Neuron (in vitro differentiated cells): ENCODE data around the gene KLF1.
"Not testable (repeated sequence)": the region's sequence is repeated elsewhere in the genome, so short reads cannot be mapped to it uniquely, and the experiment has no call there.

ENCODE experiments used
- H2AFZ ChIP-seq: one replicate; pipeline ENCODE4 v1.6.1; 2013; ENCODE audit warnings: low read depth, mild to moderate bottlenecking, inconsistent platforms, low read length, moderate library complexity
- H3K27me3 ChIP-seq: one replicate; pipeline ENCODE4 v1.6.1; 2013; ENCODE audit warnings: low read length; ENCODE audit not compliant: insufficient read depth
- H3K36me3 ChIP-seq: one replicate; pipeline ENCODE4 v1.6.1; 2013; ENCODE audit warnings: low read length; ENCODE audit not compliant: insufficient read depth
- H3K4me1 ChIP-seq: one replicate; pipeline ENCODE4 v1.6.1; 2013; ENCODE audit warnings: low read length; ENCODE audit not compliant: insufficient read depth
- H3K4me3 ChIP-seq: 2 replicates; pipeline ENCODE4 v1.5.1; 2013; ENCODE audit warnings: mild to moderate bottlenecking, low read length, moderate library complexity
- H3K9me3 ChIP-seq: one replicate; pipeline ENCODE4 v1.6.1; 2013; ENCODE audit warnings: low read length

The KLF1 gene

DNA sequence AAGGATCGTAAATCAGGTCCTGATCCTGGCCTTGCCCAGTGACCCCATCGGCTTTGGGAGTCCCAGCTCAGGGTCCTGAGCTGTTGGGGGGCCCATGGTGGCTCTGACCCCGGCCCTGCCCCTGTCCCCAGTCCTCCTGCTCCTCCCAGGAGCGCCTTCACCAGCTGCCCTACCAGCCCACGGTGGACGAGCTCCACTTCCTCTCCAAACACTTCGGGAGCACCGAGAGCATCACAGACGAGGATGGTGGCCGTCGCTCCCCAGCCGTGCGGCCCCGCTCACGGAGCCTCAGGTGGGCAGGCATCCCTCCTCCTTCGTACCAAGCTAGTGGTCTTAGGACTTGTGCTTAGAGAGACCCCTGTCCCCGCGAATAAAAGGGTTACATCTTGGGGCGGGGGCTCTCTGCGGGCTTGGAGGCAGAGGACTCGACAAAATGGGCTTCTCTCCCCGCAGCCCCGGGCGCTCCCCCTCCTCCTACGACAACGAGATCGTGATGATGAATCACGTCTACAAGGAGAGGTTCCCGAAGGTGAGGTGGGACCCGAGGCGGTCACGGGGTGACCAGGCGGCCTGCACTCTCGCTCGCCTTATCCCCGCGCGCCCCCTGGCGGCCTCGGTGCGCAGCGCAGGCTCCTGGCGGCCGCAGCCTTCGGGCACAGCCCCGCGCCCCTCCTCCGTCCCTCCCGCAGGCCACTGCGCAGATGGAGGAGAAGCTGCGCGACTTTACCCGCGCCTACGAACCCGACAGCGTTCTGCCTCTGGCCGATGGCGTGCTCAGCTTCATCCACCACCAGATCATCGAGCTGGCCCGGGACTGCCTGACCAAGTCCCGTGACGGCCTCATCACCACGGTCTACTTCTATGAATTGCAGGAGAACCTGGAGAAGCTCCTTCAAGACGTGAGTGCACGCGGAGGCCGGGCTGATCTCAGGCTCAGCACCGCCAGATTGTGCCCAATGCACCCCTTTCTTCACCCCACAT lies 39.6 kb downstream of the KLF1 start:
- peaks cover 14% of the 10 kb centered on the region for H3K36me3 ChIP-seq
- H3K27me3 ChIP-seq = no peaks in the 10 kb centered on the region
- no peaks in the 10 kb centered on the region for H3K4me1 ChIP-seq
- no peak overlapping the region for H2AFZ ChIP-seq
- no peaks in the 10 kb centered on the region for H3K9me3 ChIP-seq
- no peak overlapping the region for H3K4me3 ChIP-seq

DNA sequence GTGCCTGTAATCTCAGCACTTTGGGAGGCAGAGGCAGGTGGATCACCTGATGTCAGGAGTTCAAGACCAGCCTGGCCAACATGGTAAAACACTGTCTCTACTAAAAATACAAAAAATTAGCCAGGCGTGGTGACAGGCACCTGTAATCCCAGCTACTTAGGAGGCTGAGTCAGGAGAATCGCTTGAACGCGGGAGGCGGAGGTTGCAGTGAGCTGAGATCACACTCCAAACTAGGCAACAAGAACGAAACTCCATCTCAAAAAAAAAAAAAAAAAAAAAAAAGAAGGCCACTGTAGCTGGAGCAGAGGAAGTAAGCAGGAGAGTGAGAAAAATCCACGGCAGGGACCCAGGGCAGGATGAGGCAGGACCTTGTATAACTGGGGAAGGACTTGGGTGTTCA lies 40.4 kb downstream of the KLF1 start:
- H2AFZ ChIP-seq, H3K27me3 ChIP-seq, H3K4me1 ChIP-seq, H3K4me3 ChIP-seq, H3K36me3 ChIP-seq, H3K9me3 ChIP-seq: not testable (repeated sequence)

DNA sequence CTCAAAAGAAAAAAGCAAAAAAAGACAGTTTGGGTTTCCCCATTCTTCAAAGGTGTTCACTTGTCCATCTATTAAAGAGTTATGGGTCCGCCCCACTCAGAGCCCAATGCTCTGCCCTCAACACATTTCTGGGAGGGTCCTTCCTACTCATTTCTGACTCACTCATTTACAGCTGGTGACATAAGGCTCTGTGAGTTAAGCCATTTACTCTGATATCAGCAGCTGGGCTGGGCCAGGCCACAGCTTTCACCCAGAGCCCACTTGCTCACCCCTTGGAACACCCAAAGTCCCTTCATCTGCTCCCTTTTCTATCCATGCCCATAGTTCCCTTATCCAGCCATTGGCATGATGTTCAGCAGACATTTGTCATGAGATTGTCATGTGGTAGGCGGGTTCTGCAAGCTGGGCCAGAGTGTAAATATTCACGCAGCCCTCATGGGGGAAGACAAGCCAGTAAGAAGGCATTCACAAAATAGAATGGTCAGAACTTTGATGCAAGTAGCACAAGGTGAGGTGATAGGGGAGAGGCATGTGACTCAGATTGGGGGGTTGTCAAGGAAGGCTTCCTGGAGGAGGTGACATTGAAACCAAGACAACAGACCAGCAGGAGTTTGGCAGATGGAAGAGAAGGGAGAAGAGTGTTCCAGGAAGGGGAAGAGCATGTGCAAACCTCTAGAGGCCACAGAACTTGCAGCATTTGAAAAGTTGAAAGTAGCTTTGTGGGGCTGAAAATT lies 42.8 kb downstream of the KLF1 start:
- Histone ChIP-seq H3K36me3 (peaks cover 7% of the 10 kb centered on the region), H3K27me3 (no peaks in the 10 kb centered on the region), H3K4me1 (peaks cover 4% of the 10 kb centered on the region), H2AFZ (no peak overlapping the region), H3K4me3 (no peak overlapping the region), H3K9me3 (no peaks in the 10 kb centered on the region)

DNA sequence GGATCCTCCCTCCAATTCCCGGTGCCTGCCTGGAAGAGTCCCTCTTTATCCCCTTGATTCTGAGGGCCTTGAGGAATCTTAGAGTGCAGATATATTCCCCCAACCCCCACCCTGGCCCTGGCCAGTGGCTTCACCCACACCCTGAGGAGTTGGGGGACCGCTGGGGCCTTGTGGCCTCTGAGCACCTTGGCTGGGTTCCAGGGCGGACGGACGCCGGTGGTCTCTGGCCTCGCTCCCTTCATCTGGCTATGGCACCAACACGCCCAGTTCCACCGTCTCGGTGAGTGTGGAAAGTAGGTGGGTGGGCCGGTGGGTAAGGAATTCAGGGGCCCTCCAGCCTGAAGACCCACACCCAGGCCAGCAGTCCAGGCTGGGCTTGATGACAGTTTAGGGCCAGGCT lies 43.7 kb downstream of the KLF1 start:
- H3K36me3 ChIP-seq = peaks cover 7% of the 10 kb centered on the region
- peaks cover 8% of the 10 kb centered on the region for H3K4me1 ChIP-seq
- no peak overlapping the region for H2AFZ ChIP-seq
- no peak overlapping the region for H3K4me3 ChIP-seq
- no peaks in the 10 kb centered on the region for H3K27me3 ChIP-seq
- H3K9me3 ChIP-seq = no peaks in the 10 kb centered on the region

DNA sequence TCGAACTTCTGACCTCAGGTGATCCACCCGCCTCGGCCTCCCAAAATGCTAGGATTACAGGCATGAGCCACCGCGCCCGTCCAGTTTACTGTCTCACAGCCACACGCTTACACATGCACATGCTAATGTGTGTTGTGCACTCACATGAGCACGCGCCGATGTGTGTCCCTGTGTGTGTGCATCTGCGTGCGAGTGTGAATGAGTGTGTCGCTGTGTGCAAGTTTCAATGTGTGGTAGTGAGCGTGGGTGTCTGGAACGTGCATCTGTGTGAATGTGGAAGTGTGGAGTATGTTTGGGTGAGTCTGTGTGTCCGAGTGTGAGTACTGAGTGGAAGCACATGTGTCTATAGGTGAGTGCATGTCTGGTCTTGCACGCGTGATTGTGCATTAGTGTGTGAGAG lies 44.5 kb downstream of the KLF1 start:
- Histone ChIP-seq H3K9me3 (no peaks in the 10 kb centered on the region), H3K27me3 (no peaks in the 10 kb centered on the region), H2AFZ (no peak overlapping the region), H3K36me3 (peaks cover 2% of the 10 kb centered on the region), H3K4me3 (no peak overlapping the region), H3K4me1 (peaks cover 12% of the 10 kb centered on the region)

DNA sequence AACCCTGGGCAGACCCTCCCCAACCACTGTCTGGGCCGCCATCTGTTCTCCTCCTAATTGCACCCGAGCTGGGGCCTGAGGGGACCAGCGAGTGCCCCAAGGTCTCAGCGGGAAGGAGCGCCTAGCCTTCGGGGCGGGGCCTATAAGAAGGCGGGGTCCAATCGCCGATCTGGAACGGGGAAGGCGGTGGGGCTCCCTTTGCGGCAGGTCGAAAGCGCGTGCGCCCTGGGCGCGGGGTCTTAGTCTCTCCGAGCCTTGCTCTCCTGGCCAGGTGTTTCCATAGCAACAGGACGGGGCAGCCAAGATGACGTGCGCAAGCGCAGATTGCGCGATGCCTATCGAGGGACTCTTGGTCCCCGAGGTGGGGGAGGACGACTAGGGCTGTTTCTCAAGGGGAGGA lies 45.9 kb downstream of the KLF1 start:
- Histone ChIP-seq H3K9me3 (no peaks in the 10 kb centered on the region), H3K4me3 (no peak overlapping the region), H3K27me3 (peaks cover under 1% of the 10 kb centered on the region), H3K36me3 (peaks cover 2% of the 10 kb centered on the region), H2AFZ (no peak overlapping the region), H3K4me1 (peaks cover 12% of the 10 kb centered on the region)

DNA sequence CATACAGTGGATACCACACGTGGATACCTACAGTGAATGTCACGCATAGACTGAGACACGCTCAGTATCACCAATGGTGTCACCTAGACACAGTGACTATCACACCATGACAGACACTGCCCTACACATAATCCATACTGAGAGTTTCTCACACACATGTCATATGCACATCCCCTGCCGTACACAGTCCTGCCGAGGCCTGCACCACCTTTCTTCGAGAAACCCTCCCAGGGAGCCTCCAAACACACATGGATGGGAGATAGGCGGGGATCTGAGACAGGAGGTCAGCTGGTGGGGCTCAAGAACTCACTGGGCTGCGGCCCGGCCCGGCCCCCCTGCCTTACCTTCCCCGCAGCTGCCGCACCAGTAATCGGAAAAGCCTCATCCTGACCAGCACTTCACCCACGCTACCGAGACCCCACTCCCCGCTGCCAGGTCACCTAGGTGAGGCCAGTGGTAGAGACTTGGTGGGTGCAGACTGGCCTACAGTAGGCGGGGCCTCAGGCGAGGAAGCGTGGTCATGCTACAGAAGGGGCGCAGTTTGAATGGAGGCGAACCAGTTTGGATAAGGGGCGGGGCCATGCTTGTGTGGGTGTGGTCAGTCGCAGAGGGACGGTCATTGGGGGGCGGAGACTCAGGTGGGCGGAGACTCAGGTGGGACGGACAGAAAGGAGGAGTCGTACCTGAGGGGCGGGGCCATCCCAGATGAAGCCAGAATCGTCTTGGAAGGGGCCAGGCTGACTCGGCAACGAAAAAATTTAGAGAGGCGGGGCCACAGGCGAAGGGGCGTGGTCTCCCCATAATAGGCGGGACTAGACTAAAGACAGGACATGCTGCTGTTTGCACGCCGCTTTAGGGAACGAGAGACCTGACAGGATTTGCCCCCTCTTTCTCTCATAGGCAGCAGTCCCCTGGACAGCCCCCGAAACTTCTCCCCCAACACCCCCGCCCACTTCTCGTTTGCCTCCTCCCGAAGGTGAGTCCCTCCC lies 46.6 kb downstream of the KLF1 start:
- Histone ChIP-seq H3K4me3 (no peak overlapping the region), H3K27me3 (peaks cover 7% of the 10 kb centered on the region), H3K9me3 (no peaks in the 10 kb centered on the region), H2AFZ (no peak overlapping the region), H3K4me1 (peaks cover 12% of the 10 kb centered on the region), H3K36me3 (peaks cover 2% of the 10 kb centered on the region)

DNA sequence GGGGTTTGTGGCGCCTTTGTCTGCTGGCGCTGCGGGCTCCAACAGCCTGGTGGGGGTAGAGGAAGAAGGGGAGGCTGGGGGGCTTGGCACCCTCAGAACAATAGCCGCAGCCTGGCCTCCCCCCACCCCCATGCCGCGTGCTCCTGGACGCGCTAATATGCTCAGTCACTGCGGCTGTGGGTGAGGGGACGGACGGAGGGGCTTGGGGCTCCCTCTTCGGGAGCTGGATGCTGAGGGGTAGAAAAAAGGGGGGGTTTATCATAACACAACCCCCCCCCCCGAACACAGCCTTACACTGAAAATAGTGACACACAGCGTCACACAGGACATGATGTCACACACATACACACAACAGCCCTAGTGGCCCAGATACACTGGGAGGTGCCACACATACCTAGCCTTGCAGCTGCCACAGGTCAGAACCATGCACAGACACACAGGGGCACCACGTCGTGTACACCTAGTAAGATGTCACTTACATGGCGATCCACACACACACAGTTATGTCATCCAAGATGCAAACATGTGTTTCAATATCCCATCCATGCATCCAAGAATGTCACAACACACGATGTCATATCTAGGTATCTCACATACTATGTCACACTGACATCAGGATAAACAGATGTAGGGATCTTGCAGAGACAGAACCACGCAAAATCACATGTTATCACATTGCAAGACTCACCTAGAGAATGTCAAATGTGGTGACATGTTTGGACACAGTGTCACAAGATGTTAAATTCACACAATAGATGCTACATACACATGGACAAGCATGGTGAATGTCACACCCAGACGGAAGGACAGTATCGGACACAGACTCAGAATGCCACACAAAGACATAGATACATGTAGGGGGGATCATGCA lies 47.9 kb downstream of the KLF1 start:
- peaks cover 2% of the 10 kb centered on the region for H3K36me3 ChIP-seq
- H3K4me1 ChIP-seq = peaks cover 15% of the 10 kb centered on the region
- H2AFZ ChIP-seq = peak overlapping the region; percentile 99
- H3K4me3 ChIP-seq = peak overlapping the region; percentile 71
- H3K27me3 ChIP-seq = peaks cover 20% of the 10 kb centered on the region
- no peaks in the 10 kb centered on the region for H3K9me3 ChIP-seq

DNA sequence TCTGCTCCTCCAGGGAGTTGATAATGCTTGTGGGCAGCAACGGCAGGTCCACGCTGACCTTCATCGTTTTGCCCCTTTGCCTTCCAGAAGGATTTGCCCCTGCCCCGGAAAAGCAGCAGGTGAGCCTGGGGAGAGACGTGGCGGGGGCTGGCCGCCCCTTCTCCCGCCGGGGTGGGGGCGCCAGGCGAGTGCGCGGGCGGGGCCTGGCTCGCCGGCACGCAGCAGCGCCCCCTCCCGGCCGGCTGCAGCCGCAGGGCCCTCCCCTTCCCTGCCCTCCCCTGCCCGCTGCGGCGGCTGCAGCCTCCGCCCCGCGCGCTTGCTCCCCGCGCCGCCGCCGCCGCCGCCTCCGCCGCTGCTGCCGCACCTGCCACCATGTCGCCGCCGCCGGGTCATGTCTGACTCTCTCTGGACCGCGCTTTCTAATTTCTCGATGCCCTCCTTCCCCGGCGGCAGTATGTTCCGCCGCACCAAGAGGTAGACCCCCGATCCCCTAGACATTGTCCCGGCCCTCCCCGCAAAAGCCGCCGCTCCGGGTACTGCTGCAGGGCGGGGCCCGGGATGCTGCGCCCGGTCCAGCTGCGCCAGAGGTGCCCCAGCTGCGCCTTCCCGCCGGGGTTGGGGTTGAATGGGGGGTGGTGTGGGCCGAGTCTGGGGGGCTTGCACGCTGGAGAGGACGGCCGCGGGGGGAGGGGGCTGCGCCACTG lies 48.7 kb downstream of the KLF1 start, which contains the start of gene MAST1:
TSS of gene MAST1 (plus strand) at position 334 of the 704 bp plus-strand sequence. CDS start at position 392, 58 bp downstream.
- no peaks in the 10 kb centered on the region for H3K9me3 ChIP-seq
- peaks cover 24% of the 10 kb centered on the region for H3K27me3 ChIP-seq
- H3K4me3 ChIP-seq = peak within 1 kb of the TSS; percentile 71
- H2AFZ ChIP-seq = peak within 1 kb of the TSS; percentile 99
- H3K4me1 ChIP-seq = peaks cover 17% of the 10 kb centered on the region
- H3K36me3 ChIP-seq = no peaks in the 10 kb centered on the region

DNA sequence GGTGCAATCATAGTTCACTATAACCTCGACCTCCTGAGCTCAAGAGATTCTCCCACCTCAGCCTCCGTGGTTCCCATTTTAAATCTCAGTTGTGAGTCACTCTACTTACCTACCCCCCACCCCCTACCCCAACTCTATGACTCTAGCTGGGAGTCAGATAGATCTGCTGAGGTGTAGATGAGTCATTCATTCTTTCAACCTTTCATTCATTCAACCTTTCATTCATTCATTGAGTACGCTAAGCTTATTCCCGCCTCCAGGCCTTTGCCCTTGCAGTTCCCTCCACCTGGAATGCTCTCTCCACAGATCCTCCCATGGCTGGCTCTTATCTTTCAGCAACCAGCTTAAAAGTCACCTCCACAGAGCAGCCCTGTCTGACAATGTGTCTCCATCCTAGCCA lies 49.8 kb downstream of the KLF1 start:
- peaks cover 26% of the 10 kb centered on the region for H3K27me3 ChIP-seq
- H3K4me3 ChIP-seq = no peak overlapping the region
- H3K9me3 ChIP-seq = no peaks in the 10 kb centered on the region
- H3K36me3 ChIP-seq = no peaks in the 10 kb centered on the region
- no peak overlapping the region for H2AFZ ChIP-seq
- peaks cover 25% of the 10 kb centered on the region for H3K4me1 ChIP-seq

DNA sequence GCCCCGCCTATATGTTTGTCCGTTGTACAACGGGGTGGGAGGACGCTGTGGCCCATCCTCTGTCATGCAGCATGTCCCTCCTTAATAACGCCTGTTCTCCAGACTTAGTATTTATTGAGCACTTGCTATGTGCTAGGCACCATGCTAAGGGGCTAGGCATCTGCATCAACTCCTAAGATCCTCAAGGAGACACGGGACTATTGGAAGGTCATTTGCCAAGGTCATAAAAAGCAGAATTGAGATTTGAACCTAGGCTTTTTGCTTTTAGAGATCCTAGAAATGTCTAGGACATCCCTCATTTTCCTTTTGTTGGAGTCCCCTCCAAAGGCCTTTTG lies 50.5 kb downstream of the KLF1 start:
- Histone ChIP-seq H2AFZ (no peak overlapping the region), H3K4me3 (no peak overlapping the region), H3K36me3 (no peaks in the 10 kb centered on the region), H3K27me3 (peaks cover 26% of the 10 kb centered on the region), H3K4me1 (peaks cover 25% of the 10 kb centered on the region), H3K9me3 (no peaks in the 10 kb centered on the region)
